Embryonic facial prominence (tissue), 1 donor: ENCODE data around the gene RETNLB.

Source experiments
- DNase-seq: peaks from one replicate; pipeline ENCODE4 v3.0.0-alpha.2; 2016; ENCODE audit errors: extremely low spot score

RETNLB gene

GRCh38 chr3:108757404-108757982, at the start of gene RETNLB:
Gene RETNLB (minus strand): TSS chr3:108757410. CDS start chr3:108757185, 225 bp downstream.
- no peak for DNase-seq

DNA sequence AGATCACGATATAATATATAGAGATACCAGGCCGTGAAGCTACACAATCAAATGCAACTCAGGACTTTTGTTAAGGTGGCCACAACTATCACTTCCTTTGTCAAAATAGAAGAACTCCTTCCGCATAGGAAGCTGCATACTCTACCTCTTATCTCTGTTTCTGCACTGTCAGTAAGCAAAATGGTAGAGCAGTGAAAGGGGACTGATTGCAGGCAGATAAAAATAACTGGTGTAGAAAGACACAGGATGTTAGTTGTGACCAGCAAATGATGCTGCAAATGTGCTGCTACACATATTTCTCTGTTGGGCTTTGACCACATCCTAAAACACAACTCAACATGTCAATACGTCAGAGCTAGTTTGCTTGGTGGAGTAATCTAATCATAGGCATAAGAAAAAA, 49.1 kb upstream of the RETNLB start:
- no peak for DNase-seq

- DNase-seq: no peak
Observed at GRCh38 chr3:108804966-108805365, 47.8 kb upstream of the RETNLB start.

GRCh38 chr3:108804437-108804836, 47.2 kb upstream of the RETNLB start:
- no peak for DNase-seq

DNA sequence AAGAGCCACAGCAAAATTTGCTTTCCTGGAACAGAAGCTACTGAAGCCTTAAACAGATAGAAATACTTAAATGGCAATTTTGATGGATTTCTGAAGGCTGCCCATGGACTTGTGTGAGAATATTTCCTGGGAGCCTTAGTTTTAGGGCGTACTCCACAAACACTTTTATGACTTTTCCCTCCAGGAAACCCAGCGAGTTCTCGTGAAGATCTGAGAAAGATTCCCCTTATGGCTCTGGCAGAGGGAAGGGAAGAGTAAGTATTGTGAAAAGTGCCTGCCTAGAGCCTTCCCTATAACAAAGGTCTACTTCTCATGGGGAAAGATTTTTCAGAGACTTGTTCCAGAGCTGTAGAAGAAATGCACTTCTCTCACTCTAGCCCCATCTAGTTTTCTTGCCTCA, 34.3 kb upstream of the RETNLB start:
- no peak for DNase-seq

DNA sequence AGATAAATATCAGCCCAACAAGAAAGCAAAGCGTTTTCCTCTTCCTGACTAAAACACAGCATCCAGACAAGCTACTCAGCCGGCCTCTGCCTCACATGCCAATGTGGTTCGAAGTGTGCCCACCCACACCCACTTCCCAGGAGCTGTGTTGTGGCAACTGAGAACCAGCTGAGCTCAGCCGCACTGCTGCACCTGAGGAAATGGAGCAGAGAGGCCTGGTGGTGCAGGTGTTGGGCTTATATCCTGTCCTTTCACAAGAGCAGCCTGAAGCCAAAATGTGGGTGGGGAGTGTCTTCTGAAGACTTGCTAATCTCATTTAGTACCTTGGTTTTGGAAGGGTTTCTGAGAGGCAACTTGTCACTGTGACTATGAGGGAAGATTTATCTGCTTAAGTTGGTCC, 23.0 kb upstream of the RETNLB start:
- no peak for DNase-seq

GRCh38 chr3:108779496-108779895, 22.3 kb upstream of the RETNLB start:
- DNase-seq: no peak

DNA sequence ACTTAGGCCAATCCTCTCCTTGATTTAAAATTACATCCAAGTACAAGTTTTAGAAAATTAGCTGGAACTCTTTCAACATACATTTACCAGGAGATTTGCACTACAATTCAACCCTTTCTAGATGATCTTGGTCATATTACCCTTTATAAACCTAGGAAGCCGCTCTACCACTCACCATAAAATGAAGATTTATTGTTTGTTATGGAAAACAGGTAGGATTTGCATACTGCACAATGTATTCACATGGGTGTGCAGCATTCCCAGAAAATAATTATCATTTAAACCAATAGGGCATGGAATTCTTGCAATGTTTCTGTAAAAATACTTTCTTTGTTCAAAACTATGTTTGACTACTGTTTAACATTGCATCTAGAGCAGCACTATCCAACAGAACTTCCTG, 18.4 kb upstream of the RETNLB start:
- no peak for DNase-seq

- no peak for DNase-seq
Observed at GRCh38 chr3:108767253-108767652, 10.0 kb upstream of the RETNLB start.

DNA sequence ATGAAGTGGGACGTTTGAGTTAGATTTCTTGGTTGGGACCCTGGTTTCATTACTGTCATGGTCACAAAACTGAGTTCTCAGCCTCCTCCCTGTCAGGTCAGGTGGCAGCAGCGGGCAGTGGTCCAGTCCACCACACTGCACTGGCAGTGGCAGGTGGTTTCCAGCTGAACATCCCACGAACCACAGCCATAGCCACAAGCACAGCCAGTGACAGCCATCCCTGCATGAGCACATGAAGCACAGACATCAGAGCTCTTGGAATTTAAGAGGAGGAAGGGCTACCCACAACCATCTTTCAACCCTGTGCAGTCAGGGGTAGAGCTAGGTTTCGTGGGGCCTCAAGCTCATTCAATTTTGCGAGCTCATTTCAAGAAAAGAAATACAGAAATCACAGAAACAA, 1.5 kb downstream of the RETNLB start:
- DNase-seq: no peak

- DNase-seq: no peak
Observed at GRCh38 chr3:108744762-108745161, 12.4 kb downstream of the RETNLB start.

GRCh38 chr3:108742929-108743328, 14.3 kb downstream of the RETNLB start:
- no peak for DNase-seq

- no peak for DNase-seq
Observed at GRCh38 chr3:108736821-108737220, 20.4 kb downstream of the RETNLB start.

DNA sequence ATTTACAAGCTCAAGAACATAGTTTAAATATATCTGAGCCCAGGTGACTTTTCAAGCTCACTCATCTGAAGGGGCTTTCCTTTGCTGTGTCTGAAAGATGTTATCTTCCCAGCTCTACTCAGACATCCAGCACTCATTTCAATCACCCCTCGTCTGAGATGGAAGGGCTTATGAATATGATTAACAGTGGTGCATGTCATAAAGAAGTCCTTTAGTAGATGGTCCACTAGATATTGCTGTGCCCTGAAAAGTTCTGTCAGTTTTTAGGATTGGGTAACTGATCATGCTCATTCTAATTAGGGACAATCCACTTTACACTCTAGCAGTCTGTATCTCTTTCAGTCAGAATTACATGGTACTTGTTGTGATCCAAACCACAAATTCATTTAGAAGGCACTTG, 28.3 kb downstream of the RETNLB start:
- DNase-seq: no peak

DNA sequence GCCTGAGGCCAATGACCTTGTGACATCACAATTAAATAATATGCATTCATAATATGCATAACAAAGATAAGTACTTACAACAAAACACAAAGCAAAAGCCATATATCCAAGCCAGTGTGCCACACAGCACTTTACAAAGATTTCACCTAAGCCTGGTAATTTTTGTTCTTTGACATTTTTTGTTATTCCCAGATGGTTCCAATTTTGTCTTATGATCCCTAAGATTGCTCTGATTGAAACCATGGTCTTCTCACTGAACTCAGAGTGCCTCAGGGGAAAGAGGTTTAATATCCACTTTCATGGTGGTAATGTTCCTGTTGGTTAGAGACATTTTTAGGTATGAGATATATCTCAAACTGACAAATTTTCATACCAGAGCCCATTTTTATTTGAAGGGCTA, 29.1 kb downstream of the RETNLB start:
- no peak for DNase-seq

GRCh38 chr3:108724101-108724500, 33.1 kb downstream of the RETNLB start:
- no peak for DNase-seq

DNA sequence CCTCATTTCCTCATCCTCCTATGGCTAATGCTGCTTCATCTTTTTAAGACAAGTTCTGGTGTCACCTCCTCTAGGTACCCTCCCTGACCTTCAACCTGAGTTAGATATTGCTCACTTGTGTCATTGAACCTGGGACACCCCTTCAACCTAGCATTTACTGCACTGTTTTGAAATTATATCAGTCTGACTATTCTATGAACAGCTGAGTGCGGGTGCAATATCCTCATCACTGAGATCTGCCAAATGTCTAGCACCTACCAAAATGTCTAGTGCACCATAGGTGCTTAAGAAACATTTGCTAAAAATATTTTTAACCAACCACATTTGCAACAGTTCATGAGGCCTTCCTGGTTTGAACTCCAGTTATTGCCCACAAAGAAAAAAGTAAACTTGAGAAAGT, 34.5 kb downstream of the RETNLB start:
- DNase-seq: no peak

GRCh38 chr3:108719178-108719806, 37.9 kb downstream of the RETNLB start:
- no peak for DNase-seq

DNA sequence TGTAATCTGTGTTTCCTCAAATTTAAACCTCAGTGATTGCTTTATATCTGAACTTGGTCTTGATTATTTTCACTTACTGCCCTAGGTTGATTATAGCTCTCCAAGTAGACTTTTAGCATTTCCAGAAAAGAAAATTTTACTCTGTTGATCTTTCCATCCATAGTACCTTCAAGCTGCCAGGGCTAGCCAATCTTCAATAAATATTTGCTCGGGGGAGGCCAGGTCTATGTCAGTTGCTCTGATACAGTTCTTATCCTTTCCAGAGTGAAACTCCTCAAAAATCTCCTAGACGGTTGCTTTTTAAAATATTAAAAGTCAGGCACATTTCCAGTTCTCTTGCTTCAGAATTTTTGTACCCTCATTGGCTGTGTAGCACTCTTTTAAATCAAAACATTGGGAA, 38.8 kb downstream of the RETNLB start:
- DNase-seq: no peak

GRCh38 chr3:108713816-108714215, 43.4 kb downstream of the RETNLB start:
- DNase-seq: no peak

- DNase-seq: no peak
Observed at GRCh38 chr3:108713009-108713516, 44.1 kb downstream of the RETNLB start.
